ENCODE results near the gene CALU. TPM values are rescaled to one million over a fixed set of nuclear protein-coding genes. Genes with fewer than 3 reads are reported as not detected.

Gene CALU
- total RNA-seq, 1 experiment from 2014 or later: 169 TPM

- Histone ChIP-seq H2AFZ (ENCODE audit: low read length) (no peak overlapping the region), H3K9me2 (replicated peaks; ENCODE audit: low read length) (no peaks in the 10 kb centered on the region), H3F3A (ENCODE audit: low read length, unreplicated experiment) (no peaks in the 10 kb centered on the region), H3K9ac (ENCODE audit: low read length) (no peak overlapping the region), H3K27ac (ENCODE audit: low read length) (no peak overlapping the region), H4K20me1 (ENCODE audit: low read length) (no peaks in the 10 kb centered on the region), H3K27me3 (ENCODE audit: low read length) (no peaks in the 10 kb centered on the region), H3K4me1 (ENCODE audit: insufficient read depth, low read length) (no peaks in the 10 kb centered on the region), H3K36me3 (ENCODE audit: low read depth, low read length) (no peaks in the 10 kb centered on the region), H3K79me2 (ENCODE audit: low read length) (no peaks in the 10 kb centered on the region), H3K9me3 (ENCODE audit: low read length) (no peaks in the 10 kb centered on the region), H3K4me2 (ENCODE audit: low read length) (no peak overlapping the region), H3K4me3 (ENCODE audit: low read length) (no peak overlapping the region)
- ChIA-PET CTCF (interaction anchor here (1.1 kb wide), 1 partner anchor 47 kb away, joined by 3 read pairs; no protein-coding TSS in a partner anchor), POLR2A (ENCODE audit: unreplicated experiment) (no interaction called here)
- intact Hi-C loops (cut with micrococcal nuclease): loop anchor here (5.0 kb wide), 1 partner anchor 88 kb away; no protein-coding TSS in a partner anchor
- DNase-seq (no peak), ATAC-seq (no peak)
- BruUV-seq (replicated peaks): no TSS peak
- TF ChIP-seq EZH2 (IDR thresholded peaks at IDR 0.05; ENCODE audit: low read length, unreplicated experiment) (no peak), EZH2phosphoT487 (IDR thresholded peaks at IDR 0.05; ENCODE audit: borderline replicate concordance, low read length) (no peak), CTCF (conservative IDR thresholded peaks at IDR 0.05; ENCODE audit: low read depth, low read length) (no peak)
Measured at GRCh38 chr7:128794436-128794835, 55.3 kb downstream of the CALU start.

GRCh38 chr7:128795129-128795528 is 56.0 kb downstream of the CALU start:
- ATAC-seq (no peak), DNase-seq (no peak)
- Histone ChIP-seq H4K20me1 (ENCODE audit: low read length) (no peaks in the 10 kb centered on the region), H3K27ac (ENCODE audit: low read length) (no peak overlapping the region), H3K9me3 (ENCODE audit: low read length) (no peaks in the 10 kb centered on the region), H3K4me1 (ENCODE audit: insufficient read depth, low read length) (no peaks in the 10 kb centered on the region), H3K79me2 (ENCODE audit: low read length) (no peaks in the 10 kb centered on the region), H3K4me2 (ENCODE audit: low read length) (no peak overlapping the region), H3K36me3 (ENCODE audit: low read depth, low read length) (no peaks in the 10 kb centered on the region), H3K4me3 (ENCODE audit: low read length) (no peak overlapping the region), H2AFZ (ENCODE audit: low read length) (no peak overlapping the region), H3K9ac (ENCODE audit: low read length) (no peak overlapping the region), H3K27me3 (ENCODE audit: low read length) (no peaks in the 10 kb centered on the region), H3F3A (ENCODE audit: low read length, unreplicated experiment) (no peaks in the 10 kb centered on the region), H3K9me2 (replicated peaks; ENCODE audit: low read length) (no peaks in the 10 kb centered on the region)
- ChIA-PET CTCF (no interaction called here), POLR2A (ENCODE audit: unreplicated experiment) (no interaction called here)
- BruUV-seq (replicated peaks): no TSS peak
- intact Hi-C loops (cut with micrococcal nuclease): no loop called here
- TF ChIP-seq EZH2 (IDR thresholded peaks at IDR 0.05; ENCODE audit: low read length, unreplicated experiment) (no peak), EZH2phosphoT487 (IDR thresholded peaks at IDR 0.05; ENCODE audit: borderline replicate concordance, low read length) (no peak), CTCF (conservative IDR thresholded peaks at IDR 0.05; ENCODE audit: low read depth, low read length) (no peak)

GRCh38 chr7:128796327-128796726 is 57.2 kb downstream of the CALU start:
- Histone ChIP-seq H3K4me2 (ENCODE audit: low read length) (no peak overlapping the region), H3K9me3 (ENCODE audit: low read length) (no peaks in the 10 kb centered on the region), H3K4me3 (ENCODE audit: low read length) (no peak overlapping the region), H3K27ac (ENCODE audit: low read length) (no peak overlapping the region), H4K20me1 (ENCODE audit: low read length) (no peaks in the 10 kb centered on the region), H3K4me1 (ENCODE audit: insufficient read depth, low read length) (no peaks in the 10 kb centered on the region), H3K9ac (ENCODE audit: low read length) (no peak overlapping the region), H2AFZ (ENCODE audit: low read length) (no peak overlapping the region), H3K79me2 (ENCODE audit: low read length) (no peaks in the 10 kb centered on the region), H3K9me2 (replicated peaks; ENCODE audit: low read length) (no peaks in the 10 kb centered on the region), H3K36me3 (ENCODE audit: low read depth, low read length) (no peaks in the 10 kb centered on the region), H3F3A (ENCODE audit: low read length, unreplicated experiment) (no peaks in the 10 kb centered on the region), H3K27me3 (ENCODE audit: low read length) (no peaks in the 10 kb centered on the region)
- TF ChIP-seq CTCF (conservative IDR thresholded peaks at IDR 0.05; ENCODE audit: low read depth, low read length): no peak
- no peak for TF ChIP-seq EZH2 (IDR thresholded peaks at IDR 0.05; ENCODE audit: low read length, unreplicated experiment)
- no peak for TF ChIP-seq EZH2phosphoT487 (IDR thresholded peaks at IDR 0.05; ENCODE audit: borderline replicate concordance, low read length)
- no TSS peak for BruUV-seq (replicated peaks)
- DNase-seq (no peak), ATAC-seq (no peak)
- ChIA-PET POLR2A (ENCODE audit: unreplicated experiment) (no interaction called here), CTCF (no interaction called here)
- intact Hi-C loops (cut with micrococcal nuclease): no loop called here

All from PC-3 (cell line).